AG08395 (cell line): ENCODE measurements around the gene SPAG6.

Source experiments
- DNase-seq: peaks from one replicate; pipeline ENCODE4 v3.0.0; 2012; ENCODE audit warnings: mixed read lengths, low spot score

SPAG6 gene

DNA sequence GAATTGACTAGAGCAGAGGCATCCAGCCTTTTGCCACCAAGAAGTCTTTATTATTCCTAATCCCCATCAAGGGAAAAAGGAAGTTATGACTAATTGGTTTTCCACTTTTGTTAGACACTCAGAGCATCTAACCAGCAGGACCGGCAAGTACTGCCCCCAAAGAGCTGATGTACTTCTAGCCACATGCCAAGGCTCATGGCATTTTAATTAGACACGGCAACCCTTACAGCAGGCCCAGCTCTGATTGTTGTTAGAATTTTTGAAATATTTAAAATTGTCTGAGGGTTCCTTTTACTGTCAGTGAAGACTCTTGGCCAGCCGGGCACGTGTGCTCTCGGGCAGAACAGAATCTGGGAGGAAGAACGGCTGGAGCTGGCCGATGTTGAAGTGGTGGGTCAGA lies 114.8 kb downstream of the SPAG6 start:
- peak; percentile 40 for DNase-seq

DNA sequence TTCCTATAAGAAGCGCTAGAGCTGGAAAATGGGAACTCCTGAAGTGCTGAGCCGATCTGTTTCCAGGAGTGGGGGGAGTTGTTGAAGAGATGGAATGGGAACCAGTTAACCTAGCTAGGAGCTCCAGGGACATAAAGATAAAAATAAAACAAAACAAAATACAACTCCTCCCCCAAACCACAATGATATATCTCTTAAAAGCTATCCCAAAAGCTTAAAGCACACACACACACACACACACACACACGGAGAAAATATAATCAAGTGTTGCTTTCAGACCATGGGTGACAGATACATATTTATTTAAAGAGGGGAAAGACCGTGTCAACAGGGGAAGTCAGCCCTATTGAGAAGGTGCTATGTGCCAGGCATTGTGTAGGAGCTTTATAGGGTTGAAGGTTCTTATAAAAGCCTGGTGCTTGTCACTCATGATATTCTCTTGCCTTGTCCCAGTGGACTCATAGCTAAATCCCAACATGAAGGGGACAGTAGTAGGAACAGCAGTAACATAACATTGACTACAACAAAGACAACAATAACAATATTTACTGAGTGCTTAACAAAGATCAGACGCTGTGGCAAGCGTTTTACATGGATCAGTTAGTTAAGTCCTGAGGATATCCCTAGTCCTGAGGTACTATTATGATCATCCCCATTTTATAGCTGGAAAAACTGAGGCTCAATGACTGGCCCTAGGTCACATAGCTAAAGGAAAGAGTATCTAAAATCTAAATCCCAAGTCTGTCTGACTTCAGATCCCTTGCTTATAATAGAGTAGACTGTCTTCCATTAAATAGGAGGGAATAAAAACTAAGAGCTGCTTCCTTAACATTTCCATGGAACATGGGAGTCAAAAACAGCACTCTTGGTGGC lies 115.5 kb downstream of the SPAG6 start:
- no peak for DNase-seq

DNA sequence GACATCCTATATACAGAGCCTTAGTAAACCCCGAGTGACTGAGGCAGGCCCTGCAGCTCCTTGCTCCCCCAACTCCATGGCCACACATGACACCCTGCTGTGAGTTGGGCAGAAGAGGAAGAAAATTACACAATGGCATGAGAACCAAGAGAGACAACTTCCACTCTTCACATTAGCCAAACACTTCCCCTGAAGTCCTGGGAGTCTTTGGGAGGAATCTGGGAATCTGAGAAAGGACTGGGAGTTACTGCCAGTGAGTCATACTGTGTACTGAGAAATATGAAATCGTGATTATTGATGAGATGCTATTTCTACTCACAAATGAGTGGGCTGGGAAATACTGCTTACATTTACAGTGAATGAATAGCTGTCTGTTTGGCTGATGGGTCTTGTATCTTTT lies 116.6 kb downstream of the SPAG6 start:
- DNase-seq = no peak

DNA sequence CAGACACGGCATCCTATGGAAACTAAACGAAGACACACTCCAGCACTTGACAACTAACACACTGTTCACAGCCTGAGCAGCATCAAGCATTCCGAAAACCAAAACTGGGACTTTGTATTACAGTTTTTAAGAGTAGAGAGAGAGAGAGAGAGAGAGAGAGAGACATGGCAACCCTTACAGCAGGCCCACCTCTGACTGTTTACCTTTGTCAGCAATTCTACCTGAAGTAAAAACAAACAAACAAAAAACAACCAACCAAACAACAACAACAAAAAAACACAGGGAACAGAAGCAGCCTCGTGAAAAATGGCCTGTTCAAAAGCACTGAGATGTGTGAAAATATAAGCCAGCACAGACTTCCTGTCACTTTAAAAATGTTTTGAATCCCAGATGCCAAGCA lies 118.0 kb downstream of the SPAG6 start:
- no peak for DNase-seq

DNA sequence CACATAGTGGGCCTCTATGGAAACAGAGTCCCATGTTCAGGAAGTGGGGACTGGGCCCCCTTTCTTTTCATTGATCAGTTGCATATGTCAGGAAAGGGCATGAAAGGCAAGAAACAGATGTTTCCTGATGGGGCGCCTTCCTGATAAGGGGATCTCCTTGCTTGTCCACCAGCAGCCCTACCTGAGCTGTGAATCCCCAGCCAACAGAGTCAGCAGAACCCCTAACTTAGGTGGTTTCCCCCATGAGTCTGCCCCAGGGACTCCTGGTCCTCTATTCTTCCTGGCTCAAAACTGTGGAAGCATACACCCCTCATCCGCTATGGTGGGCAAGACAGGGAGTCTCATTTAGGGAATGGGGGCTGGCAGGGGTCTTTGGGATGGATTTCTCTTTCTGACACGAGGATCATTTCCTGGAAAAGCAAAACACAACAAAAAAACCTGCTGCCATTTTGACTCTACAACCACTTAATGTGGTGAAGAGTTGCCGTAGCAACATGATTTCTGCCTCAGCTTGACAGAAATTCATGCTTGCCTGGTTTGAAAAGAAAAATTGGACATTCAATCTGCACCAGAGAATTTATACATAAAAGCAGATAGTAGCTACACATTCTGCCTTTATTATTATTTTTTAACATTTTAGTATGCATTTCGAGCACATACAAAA lies 119.8 kb downstream of the SPAG6 start:
- no peak for DNase-seq

DNA sequence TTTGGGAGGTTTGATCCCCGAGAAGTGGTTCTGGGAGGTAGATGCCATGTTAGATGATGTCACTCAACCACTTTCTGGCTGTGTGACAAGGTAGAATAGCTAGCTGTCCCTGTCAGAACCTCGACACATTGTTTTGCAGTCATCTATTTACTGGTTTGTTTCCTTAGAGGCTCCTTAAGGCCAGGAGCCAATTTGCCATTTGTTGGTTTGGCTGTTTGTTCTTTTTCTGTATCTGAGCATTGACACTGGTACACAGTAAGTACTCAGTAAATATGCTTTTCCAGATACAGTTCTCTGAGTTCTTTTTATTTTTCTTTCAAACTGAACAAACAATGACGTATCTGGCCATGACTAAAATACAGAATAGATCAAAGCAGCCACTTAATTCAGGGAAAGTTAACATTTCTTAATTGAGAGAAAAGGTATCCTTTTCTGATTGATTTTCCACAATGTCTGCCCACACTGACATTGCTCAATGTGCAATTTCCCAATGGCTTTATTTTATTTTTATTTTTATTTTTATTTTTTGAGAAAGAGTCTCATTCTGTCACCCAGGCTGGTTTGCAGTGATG lies 121.6 kb downstream of the SPAG6 start:
- peak; percentile 22 for DNase-seq
